Aorta (tissue), 4 donors: Measurements from ENCODE around the gene PCK2. TPM values are rescaled to one million over a fixed set of nuclear protein-coding genes. Genes with fewer than 3 reads are reported as not detected.

Experiments
- microRNA-seq, 2 donors: library from miRNA; unstranded; fragments of <30 nt; microRNA quantifications; one replicate each; pipeline ENCODE4 v1.2.0, GENCODE V29; 2020
- polyA plus RNA-seq, 2 donors: library from polyadenylated mRNA; stranded (reverse); fragments of 200-250 nt; gene quantifications; one replicate each; pipeline ENCODE4 v1.2.3, GENCODE V29; 2013
- total RNA-seq, 2 donors: library from RNA; stranded (reverse); fragmentation: NEBNext Ultra II Directional; extraction: Animal tissue kit (Norgen Biotek cat#: 25700); gene quantifications; one replicate each; pipeline ENCODE4 v1.2.1, GENCODE V29; 2021
- donor health status: healthy with polysubstance abuse.
- donor health status: Bipolar disorder and iron deficiency.
- donor health status: DM: no; HTN: no; CAD: no.
- donor health status: DM: yes; HTN: yes; CAD: no.

Gene PCK2
- total and polyA plus RNA-seq, 4 donors = 14.7 to 82.5 (median 21.1) TPM

Small RNA genes lying within 50 kb of the gene (microRNA-seq; reads per million reads assigned to microRNA genes)
- 0 reads per million in 2 donors for gene MIR7703

Other genes with a start within 250 kb of the PCK2 start
- 10 to 100 TPM; 17.8 to 21.2 TPM for gene DHRS4, start 140.5 kb upstream of the PCK2 start, total RNA-seq
- 10 to 100 TPM; 43.9 to 47.3 TPM for gene DHRS4, start 140.5 kb upstream of the PCK2 start, polyA plus RNA-seq
- 10 to 100 TPM; 15.1 to 17.5 TPM for gene DHRS4L2, start 105.4 kb upstream of the PCK2 start, total RNA-seq
- 10 to 100 TPM; 22.2 to 44.3 TPM for gene DHRS4L2, start 105.4 kb upstream of the PCK2 start, polyA plus RNA-seq
- gene CARMIL3, start 42.3 kb upstream of the PCK2 start, total RNA-seq = under 1 TPM; 0.24 to 0.42 TPM
- under 1 TPM in 1 of 2 donors, not detected in 1; 0.43 TPM for gene CARMIL3, start 42.3 kb upstream of the PCK2 start, polyA plus RNA-seq
- under 1 TPM; 0.71 to 0.99 TPM for gene CPNE6, start 22.7 kb upstream of the PCK2 start, total RNA-seq
- under 1 TPM; 0.03 to 0.25 TPM for gene CPNE6, start 22.7 kb upstream of the PCK2 start, polyA plus RNA-seq
- 10 to 100 TPM; 35.5 to 39.6 TPM for gene DCAF11, start 20.5 kb downstream of the PCK2 start, total RNA-seq
- 10 to 100 TPM; 37.3 to 41.8 TPM for gene DCAF11, start 20.5 kb downstream of the PCK2 start, polyA plus RNA-seq
- 1 to 10 TPM; 1.1 to 1.4 TPM for gene NRL, start 20.6 kb downstream of the PCK2 start, total RNA-seq
- gene NRL, start 20.6 kb downstream of the PCK2 start, polyA plus RNA-seq = 1 to 10 TPM in 1 of 2 donors, under 1 TPM in 1; 0.63 to 1.3 TPM
- gene FITM1, start 36.3 kb downstream of the PCK2 start, total RNA-seq = under 1 TPM; 0.71 to 0.75 TPM
- gene FITM1, start 36.3 kb downstream of the PCK2 start, polyA plus RNA-seq = under 1 TPM in 1 of 2 donors, not detected in 1; 0.56 TPM
- 100 to 1,000 TPM; 112 to 125 TPM for gene PSME1, start 41.9 kb downstream of the PCK2 start, total RNA-seq
- gene PSME1, start 41.9 kb downstream of the PCK2 start, polyA plus RNA-seq = 100 to 1,000 TPM; 206 to 210 TPM
- 10 to 100 TPM; 12.8 to 15.3 TPM for gene EMC9, start 47.3 kb downstream of the PCK2 start, total RNA-seq
- 10 to 100 TPM; 18.3 to 41.9 TPM for gene EMC9, start 47.3 kb downstream of the PCK2 start, polyA plus RNA-seq
- gene PSME2, start 52.3 kb downstream of the PCK2 start, total RNA-seq = 10 to 100 TPM; 86.1 to 93.6 TPM
- 100 to 1,000 TPM; 142 to 261 TPM for gene PSME2, start 52.3 kb downstream of the PCK2 start, polyA plus RNA-seq
- 10 to 100 TPM; 51.6 to 61.1 TPM for gene RNF31, start 53.2 kb downstream of the PCK2 start, total RNA-seq
- 100 to 1,000 TPM in 1 of 2 donors, 1 to 10 TPM in 1; 9.1 to 167 TPM for gene RNF31, start 53.2 kb downstream of the PCK2 start, polyA plus RNA-seq
- 100 to 1,000 TPM; 113 to 117 TPM for gene IRF9, start 67.0 kb downstream of the PCK2 start, total RNA-seq
- gene IRF9, start 67.0 kb downstream of the PCK2 start, polyA plus RNA-seq = 100 to 1,000 TPM in 1 of 2 donors, 10 to 100 TPM in 1; 56.0 to 111 TPM
- gene REC8, start 77.8 kb downstream of the PCK2 start, total RNA-seq = 10 to 100 TPM; 13.2 to 18.1 TPM
- gene REC8, start 77.8 kb downstream of the PCK2 start, polyA plus RNA-seq = 1 to 10 TPM; 2.4 to 8.2 TPM
- gene IPO4, start 94.5 kb downstream of the PCK2 start, total RNA-seq = 10 to 100 TPM; 23.4 to 29.3 TPM
- gene IPO4, start 94.5 kb downstream of the PCK2 start, polyA plus RNA-seq = 10 to 100 TPM in 1 of 2 donors, 1 to 10 TPM in 1; 3.4 to 11.6 TPM
- gene TM9SF1, start 101.1 kb downstream of the PCK2 start, total RNA-seq = 10 to 100 TPM; 35.3 to 37.3 TPM
- 10 to 100 TPM; 15.8 to 35.0 TPM for gene TM9SF1, start 101.1 kb downstream of the PCK2 start, polyA plus RNA-seq
- gene TSSK4, start 111.4 kb downstream of the PCK2 start, total RNA-seq = under 1 TPM in 1 of 2 donors, not detected in 1; 0.39 TPM
- not detected for gene TSSK4, start 111.4 kb downstream of the PCK2 start, polyA plus RNA-seq
- gene CHMP4A, start 119.2 kb downstream of the PCK2 start, total RNA-seq = 10 to 100 TPM; 38.3 to 45.8 TPM
- gene CHMP4A, start 119.2 kb downstream of the PCK2 start, polyA plus RNA-seq = 100 to 1,000 TPM; 130 to 179 TPM
- 10 to 100 TPM; 15.2 to 19.5 TPM for gene MDP1, start 121.8 kb downstream of the PCK2 start, total RNA-seq
- gene MDP1, start 121.8 kb downstream of the PCK2 start, polyA plus RNA-seq = 10 to 100 TPM; 38.7 to 49.6 TPM
- gene NEDD8, start 138.1 kb downstream of the PCK2 start, total RNA-seq = 100 to 1,000 TPM; 122 to 123 TPM
- gene NEDD8, start 138.1 kb downstream of the PCK2 start, polyA plus RNA-seq = 100 to 1,000 TPM; 222 to 345 TPM
- 10 to 100 TPM; 44.6 to 59.1 TPM for gene GMPR2, start 138.6 kb downstream of the PCK2 start, total RNA-seq
- gene GMPR2, start 138.6 kb downstream of the PCK2 start, polyA plus RNA-seq = 10 to 100 TPM; 55.2 to 66.6 TPM
- 10 to 100 TPM; 78.3 to 79.2 TPM for gene TINF2, start 148.3 kb downstream of the PCK2 start, total RNA-seq
- gene TINF2, start 148.3 kb downstream of the PCK2 start, polyA plus RNA-seq = 10 to 100 TPM; 40.9 to 48.0 TPM
- 1 to 10 TPM in 1 of 2 donors, under 1 TPM in 1; 0.52 to 5.7 TPM for gene TGM1, start 168.9 kb downstream of the PCK2 start, total RNA-seq
- gene TGM1, start 168.9 kb downstream of the PCK2 start, polyA plus RNA-seq = 1 to 10 TPM in 1 of 2 donors, under 1 TPM in 1; 0.88 to 1.3 TPM
- gene RABGGTA, start 177.3 kb downstream of the PCK2 start, total RNA-seq = 10 to 100 TPM; 17.1 to 26.1 TPM
- 10 to 100 TPM; 19.0 to 40.0 TPM for gene RABGGTA, start 177.3 kb downstream of the PCK2 start, polyA plus RNA-seq
- gene DHRS1, start 205.5 kb downstream of the PCK2 start, total RNA-seq = 10 to 100 TPM; 21.2 to 27.3 TPM
- gene DHRS1, start 205.5 kb downstream of the PCK2 start, polyA plus RNA-seq = 10 to 100 TPM; 29.6 to 33.2 TPM
- gene NOP9, start 205.5 kb downstream of the PCK2 start, total RNA-seq = 10 to 100 TPM; 17.8 to 19.9 TPM
- 10 to 100 TPM in 1 of 2 donors, 1 to 10 TPM in 1; 7.9 to 10.8 TPM for gene NOP9, start 205.5 kb downstream of the PCK2 start, polyA plus RNA-seq
- 10 to 100 TPM; 12.2 to 13.9 TPM for gene CIDEB, start 213.7 kb downstream of the PCK2 start, total RNA-seq
- gene CIDEB, start 213.7 kb downstream of the PCK2 start, polyA plus RNA-seq = 10 to 100 TPM in 1 of 2 donors, 1 to 10 TPM in 1; 3.3 to 17.2 TPM
- gene LTB4R2, start 215.8 kb downstream of the PCK2 start, total RNA-seq = 1 to 10 TPM; 3.7 to 5.5 TPM
- under 1 TPM; 0.38 to 0.95 TPM for gene LTB4R2, start 215.8 kb downstream of the PCK2 start, polyA plus RNA-seq
- gene LTB4R, start 217.2 kb downstream of the PCK2 start, total RNA-seq = 1 to 10 TPM; 7.0 to 8.2 TPM
- gene LTB4R, start 217.2 kb downstream of the PCK2 start, polyA plus RNA-seq = 1 to 10 TPM; 2.9 to 5.2 TPM
- 100 to 1,000 TPM in 1 of 2 donors, 10 to 100 TPM in 1; 45.7 to 111 TPM for gene ADCY4, start 240.8 kb downstream of the PCK2 start, total RNA-seq
- 1 to 10 TPM in 1 of 2 donors, under 1 TPM in 1; 0.25 to 6.1 TPM for gene ADCY4, start 240.8 kb downstream of the PCK2 start, polyA plus RNA-seq
- 10 to 100 TPM in 1 of 2 donors, 1 to 10 TPM in 1; 8.0 to 15.8 TPM for gene RIPK3, start 245.7 kb downstream of the PCK2 start, total RNA-seq
- gene RIPK3, start 245.7 kb downstream of the PCK2 start, polyA plus RNA-seq = 1 to 10 TPM; 4.0 to 6.1 TPM